ENCODE measurements around the gene CDC37L1. TPM values are rescaled to one million over a fixed set of nuclear protein-coding genes. Genes with fewer than 3 reads are reported as not detected.

Gene CDC37L1
- total RNA-seq, 4 donors from 2014 or later: 61.4 to 101 (median 84.7) TPM

DNA sequence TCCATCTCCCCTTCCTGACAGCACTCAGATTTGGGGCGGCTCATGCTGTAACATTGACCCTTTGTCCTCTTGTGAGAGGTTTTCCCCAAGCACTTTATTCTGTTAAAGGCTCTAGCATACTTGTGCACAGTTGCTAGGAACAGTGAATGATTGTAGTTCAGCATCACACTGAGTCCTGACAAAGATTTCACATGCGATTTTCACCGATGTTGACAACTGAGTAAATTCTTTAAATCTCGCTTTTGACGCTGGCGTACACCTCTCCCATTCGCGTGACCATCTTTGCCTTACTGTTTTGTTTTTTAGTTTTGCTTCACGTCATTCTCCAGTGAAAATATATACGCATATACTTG is 780 bp downstream of the CDC37L1 start:
- H3K27me3 ChIP-seq: no peaks in the 10 kb centered on the region
- H3K9me3 ChIP-seq: no peaks in the 10 kb centered on the region
- ATAC-seq: no peak
- 0 to 2% methylated on average over 9 to 10 of the region's 10 CpGs for WGBS, 2 donors (ENCODE audit: low coverage in 1 of 2)
- peak overlapping the region; percentile 82 to 91 for H3K4me3 ChIP-seq
- peak overlapping the region; percentile 98 to 100 (median 98) for H3K27ac ChIP-seq
- H3K4me1 ChIP-seq: peaks cover 4 to 57% (median 10%) of the 10 kb centered on the region in 3 donors
- peaks cover 0 to 3% of the 10 kb centered on the region in 2 donors for H3K36me3 ChIP-seq
- TF ChIP-seq EP300 (IDR thresholded peaks at IDR 0.05): no peak
- TF ChIP-seq, protein P1, sequence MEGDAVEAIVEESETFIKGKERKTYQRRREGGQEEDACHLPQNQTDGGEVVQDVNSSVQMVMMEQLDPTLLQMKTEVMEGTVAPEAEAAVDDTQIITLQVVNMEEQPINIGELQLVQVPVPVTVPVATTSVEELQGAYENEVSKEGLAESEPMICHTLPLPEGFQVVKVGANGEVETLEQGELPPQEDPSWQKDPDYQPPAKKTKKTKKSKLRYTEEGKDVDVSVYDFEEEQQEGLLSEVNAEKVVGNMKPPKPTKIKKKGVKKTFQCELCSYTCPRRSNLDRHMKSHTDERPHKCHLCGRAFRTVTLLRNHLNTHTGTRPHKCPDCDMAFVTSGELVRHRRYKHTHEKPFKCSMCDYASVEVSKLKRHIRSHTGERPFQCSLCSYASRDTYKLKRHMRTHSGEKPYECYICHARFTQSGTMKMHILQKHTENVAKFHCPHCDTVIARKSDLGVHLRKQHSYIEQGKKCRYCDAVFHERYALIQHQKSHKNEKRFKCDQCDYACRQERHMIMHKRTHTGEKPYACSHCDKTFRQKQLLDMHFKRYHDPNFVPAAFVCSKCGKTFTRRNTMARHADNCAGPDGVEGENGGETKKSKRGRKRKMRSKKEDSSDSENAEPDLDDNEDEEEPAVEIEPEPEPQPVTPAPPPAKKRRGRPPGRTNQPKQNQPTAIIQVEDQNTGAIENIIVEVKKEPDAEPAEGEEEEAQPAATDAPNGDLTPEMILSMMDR (IDR thresholded peaks at IDR 0.05): no peak
- no peak for TF ChIP-seq POLR2AphosphoS5 (IDR thresholded peaks at IDR 0.05)
- TF ChIP-seq POLR2A (IDR thresholded peaks at IDR 0.05): no peak

DNA sequence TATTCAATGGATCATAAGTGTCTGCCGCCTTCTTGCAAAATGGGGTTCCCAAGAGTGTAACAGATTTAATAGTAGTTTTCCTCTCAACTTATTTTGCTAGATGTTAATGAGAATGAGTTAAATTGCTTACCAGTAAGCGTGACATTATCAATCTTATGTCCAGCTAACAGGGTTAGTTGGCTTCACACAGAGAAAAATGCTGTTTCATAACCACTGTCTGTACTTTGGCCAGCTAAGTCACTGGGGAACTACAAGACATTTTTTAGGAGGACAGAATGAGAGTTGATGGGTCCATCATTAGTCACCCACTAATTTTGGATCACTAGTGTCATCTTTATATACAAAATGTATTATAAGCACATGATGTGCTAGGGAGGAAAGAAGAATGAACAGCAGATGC is 1.4 kb downstream of the CDC37L1 start:
- ATAC-seq: peak; percentile 24
- no peak for TF ChIP-seq EP300 (IDR thresholded peaks at IDR 0.05)
- TF ChIP-seq POLR2AphosphoS5 (IDR thresholded peaks at IDR 0.05): peak; percentile 67
- TF ChIP-seq, protein P1 (IDR thresholded peaks at IDR 0.05): no peak
- TF ChIP-seq POLR2A (IDR thresholded peaks at IDR 0.05): no peak
- H3K36me3 ChIP-seq: peaks cover 0 to 9% of the 10 kb centered on the region in 2 donors

DNA sequence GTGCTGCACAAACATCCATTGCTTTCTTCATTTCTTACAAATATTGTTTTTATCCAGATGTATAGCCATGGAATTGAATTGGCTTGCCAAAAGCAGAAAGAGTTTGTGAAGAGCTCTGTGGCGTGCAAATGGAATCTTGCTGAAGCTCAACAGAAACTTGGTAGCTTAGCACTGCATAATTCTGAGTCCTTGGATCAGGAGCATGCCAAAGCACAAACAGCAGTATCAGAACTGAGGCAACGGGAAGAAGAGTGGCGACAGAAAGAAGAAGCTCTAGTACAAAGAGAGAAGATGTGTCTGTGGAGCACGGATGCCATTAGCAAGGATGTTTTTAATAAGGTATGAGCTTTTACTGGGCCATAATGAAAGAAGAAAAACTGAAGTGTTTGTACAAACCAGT is 5.5 kb downstream of the CDC37L1 start:
- H3K4me1 ChIP-seq: peaks cover 4 to 90% (median 19%) of the 10 kb centered on the region in 3 donors
- H3K4me3 ChIP-seq: no peak overlapping the region
- peak overlapping the region; percentile 62 to 72 (median 66) for H3K27ac ChIP-seq
- ATAC-seq: no peak
- 49 to 81% methylated on average over 4 of the region's 4 CpGs for WGBS, 2 donors (ENCODE audit: low coverage in 1 of 2)
- TF ChIP-seq POLR2A (IDR thresholded peaks at IDR 0.05): no peak
- TF ChIP-seq, protein P1 (IDR thresholded peaks at IDR 0.05): no peak
- no peak for TF ChIP-seq EP300 (IDR thresholded peaks at IDR 0.05)
- no peak for TF ChIP-seq POLR2AphosphoS5 (IDR thresholded peaks at IDR 0.05)
- H3K27me3 ChIP-seq: no peaks in the 10 kb centered on the region
- H3K9me3 ChIP-seq: no peaks in the 10 kb centered on the region
- H3K36me3 ChIP-seq: peaks cover 0 to 21% of the 10 kb centered on the region in 2 donors

More for the DNA sequence above, 1.4 kb downstream of the CDC37L1 start:
- WGBS, 2 donors (ENCODE audit: low coverage in 1 of 2): 26 to 38% methylated on average over 2 of the region's 2 CpGs
- Histone ChIP-seq H3K4me3 (peak overlapping the region; percentile 82 to 91), H3K9me3 (no peaks in the 10 kb centered on the region), H3K27me3 (no peaks in the 10 kb centered on the region), H3K27ac (peak overlapping the region; percentile 98 to 100 (median 98)), H3K4me1 (peaks cover 4 to 63% (median 13%) of the 10 kb centered on the region in 3 donors)

DNA sequence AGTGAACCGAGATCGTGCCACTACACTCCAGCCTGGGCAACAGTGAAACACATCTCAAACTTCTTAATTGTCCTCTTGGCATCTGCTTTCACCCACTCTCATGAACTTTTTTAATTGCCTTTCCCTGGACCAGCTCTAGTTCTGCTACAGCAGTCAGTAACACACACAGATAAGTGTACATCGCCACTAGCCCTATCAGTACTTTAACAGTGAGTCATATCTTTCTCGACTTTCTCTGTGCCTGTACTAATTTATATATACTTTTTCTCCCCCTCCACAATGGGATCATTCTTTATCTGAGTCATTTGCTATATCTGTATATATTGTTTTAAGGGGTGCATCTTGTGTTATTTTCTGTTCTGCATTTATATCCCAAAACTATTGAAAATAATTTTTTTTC is 6.7 kb downstream of the CDC37L1 start:
- Histone ChIP-seq H3K36me3 (peaks cover 0 to 34% of the 10 kb centered on the region in 2 donors), H3K27me3 (no peaks in the 10 kb centered on the region), H3K4me1 (peaks cover 3 to 96% (median 24%) of the 10 kb centered on the region in 3 donors), H3K27ac (peak overlapping the region; percentile 38 to 77 (median 70)), H3K4me3 (no peak overlapping the region), H3K9me3 (no peaks in the 10 kb centered on the region)
- TF ChIP-seq EP300 (IDR thresholded peaks at IDR 0.05): no peak
- TF ChIP-seq, protein P1 (IDR thresholded peaks at IDR 0.05): no peak
- 53 to 87% methylated on average over 4 of the region's 4 CpGs for WGBS, 2 donors (ENCODE audit: low coverage in 1 of 2)
- no peak for ATAC-seq

DNA sequence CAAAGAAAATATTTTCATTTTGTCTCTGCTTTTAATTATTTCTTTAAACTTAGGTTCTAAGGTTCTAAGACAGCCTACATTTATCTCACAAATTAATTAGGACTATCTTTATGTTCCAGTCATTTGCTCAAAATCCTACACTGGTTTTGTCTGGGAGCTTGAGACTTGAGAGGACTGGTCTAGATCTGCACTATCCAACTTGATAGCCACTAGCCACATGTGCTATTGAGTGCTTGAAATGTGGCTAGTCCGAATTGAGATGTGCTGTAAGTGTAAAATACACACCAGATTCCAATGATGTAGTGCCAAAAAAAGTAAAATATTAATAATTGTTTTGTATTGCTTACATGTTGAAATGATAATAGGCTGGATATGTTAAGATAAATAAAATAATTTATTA is 7.2 kb downstream of the CDC37L1 start:
- no peak for ATAC-seq
- TF ChIP-seq EP300 (IDR thresholded peaks at IDR 0.05) (no peak), POLR2AphosphoS5 (IDR thresholded peaks at IDR 0.05) (no peak)
- H3K27me3 ChIP-seq: no peaks in the 10 kb centered on the region
- no peaks in the 10 kb centered on the region for H3K9me3 ChIP-seq
- H3K4me3 ChIP-seq: no peak overlapping the region
- peaks cover 0 to 38% of the 10 kb centered on the region in 2 donors for H3K36me3 ChIP-seq
- peak overlapping the region; percentile 52 to 77 (median 70) for H3K27ac ChIP-seq
- peaks cover 0 to 96% (median 22%) of the 10 kb centered on the region in 3 donors for H3K4me1 ChIP-seq
- WGBS, 2 donors (ENCODE audit: low coverage in 1 of 2): 45 to 50% methylated on average over 1 of the region's 1 CpG

All from gastroesophageal sphincter (tissue), 4 donors.